Activated naive CD4-positive, alpha-beta T cell treated with anti-CD3 and anti-CD28 coated beads, Interleukin-2, amount 50 U/mL, for 16 hours (primary cell): Measurements from ENCODE around the gene NOL4L.

Experiments
- DNase-seq: peaks from one replicate; pipeline ENCODE4 v3.0.0-alpha.2; 2020

The NOL4L gene

GRCh38 chr20:32452776-32453466, 132.2 kb downstream of the NOL4L start:
- DNase-seq = no peak

- no peak for DNase-seq
These were observed 133.3 kb downstream of the NOL4L start for GRCh38 chr20:32451682-32452461.

GRCh38 chr20:32451340-32451681, 133.8 kb downstream of the NOL4L start:
- DNase-seq = no peak

GRCh38 chr20:32450484-32451061, 134.6 kb downstream of the NOL4L start:
- peak; percentile 8 for DNase-seq

- no peak for DNase-seq
These were observed 135.2 kb downstream of the NOL4L start for GRCh38 chr20:32449890-32450401.

GRCh38 chr20:32449057-32449889, 135.9 kb downstream of the NOL4L start:
- DNase-seq = no peak

GRCh38 chr20:32448306-32449056, 136.7 kb downstream of the NOL4L start:
- DNase-seq = no peak

- no peak for DNase-seq
These were observed 137.8 kb downstream of the NOL4L start for GRCh38 chr20:32447136-32448027.

GRCh38 chr20:32446301-32447100, 138.6 kb downstream of the NOL4L start:
- no peak for DNase-seq

GRCh38 chr20:32445539-32446273, 139.4 kb downstream of the NOL4L start:
- no peak for DNase-seq

GRCh38 chr20:32444474-32445220, 140.5 kb downstream of the NOL4L start:
- DNase-seq = no peak

GRCh38 chr20:32443386-32443974, 141.7 kb downstream of the NOL4L start:
- no peak for DNase-seq

GRCh38 chr20:32442630-32443373, 142.3 kb downstream of the NOL4L start:
- no peak for DNase-seq

GRCh38 chr20:32441638-32442037, 143.5 kb downstream of the NOL4L start:
- DNase-seq = no peak

GRCh38 chr20:32440758-32441078, 144.4 kb downstream of the NOL4L start:
- DNase-seq = no peak

GRCh38 chr20:32440069-32440757, 144.9 kb downstream of the NOL4L start:
- DNase-seq = no peak
